Hepatic stellate cell (primary cell): Measurements from ENCODE around the gene SLC27A5.
"Not testable (repeated sequence)": the region's sequence is repeated elsewhere in the genome, so short reads cannot be mapped to it uniquely, and the experiment has no call there.

ENCODE experiments used
- DNase-seq: peaks from one replicate; pipeline ENCODE4 v3.0.0; 2011; ENCODE audit warnings: low spot score

The SLC27A5 gene

DNA sequence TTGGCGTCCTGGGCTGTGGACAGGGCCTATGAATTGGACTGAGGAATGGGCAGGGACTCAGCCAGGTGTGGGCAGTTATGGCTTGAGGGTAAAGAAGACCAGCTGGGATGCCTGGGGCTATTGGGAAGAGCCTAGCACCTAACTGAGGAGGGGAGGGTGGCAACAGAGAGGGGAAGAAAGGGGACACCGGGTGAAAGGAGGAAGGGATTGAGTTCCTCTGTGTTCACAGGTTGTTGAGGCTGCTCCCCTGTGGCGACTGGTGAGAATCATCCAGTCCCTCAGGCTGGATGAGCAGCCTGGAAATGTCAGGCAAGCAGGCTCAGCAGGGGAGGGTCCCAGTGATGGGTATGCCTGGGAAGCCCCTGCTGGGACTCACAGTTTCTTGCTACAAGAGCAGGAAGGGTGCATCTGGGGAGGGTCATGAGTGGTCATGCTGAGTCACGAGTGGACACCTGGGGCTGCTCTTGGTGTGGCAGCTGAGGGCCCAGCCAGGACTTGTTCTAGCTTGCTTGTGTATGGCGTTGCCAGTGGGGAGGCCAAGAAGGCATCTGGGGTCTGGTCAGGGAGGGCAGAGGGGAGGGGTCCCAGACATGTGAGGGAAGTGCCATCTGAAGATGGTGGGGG is 43.5 kb downstream of the SLC27A5 start:
- DNase-seq: no peak

DNA sequence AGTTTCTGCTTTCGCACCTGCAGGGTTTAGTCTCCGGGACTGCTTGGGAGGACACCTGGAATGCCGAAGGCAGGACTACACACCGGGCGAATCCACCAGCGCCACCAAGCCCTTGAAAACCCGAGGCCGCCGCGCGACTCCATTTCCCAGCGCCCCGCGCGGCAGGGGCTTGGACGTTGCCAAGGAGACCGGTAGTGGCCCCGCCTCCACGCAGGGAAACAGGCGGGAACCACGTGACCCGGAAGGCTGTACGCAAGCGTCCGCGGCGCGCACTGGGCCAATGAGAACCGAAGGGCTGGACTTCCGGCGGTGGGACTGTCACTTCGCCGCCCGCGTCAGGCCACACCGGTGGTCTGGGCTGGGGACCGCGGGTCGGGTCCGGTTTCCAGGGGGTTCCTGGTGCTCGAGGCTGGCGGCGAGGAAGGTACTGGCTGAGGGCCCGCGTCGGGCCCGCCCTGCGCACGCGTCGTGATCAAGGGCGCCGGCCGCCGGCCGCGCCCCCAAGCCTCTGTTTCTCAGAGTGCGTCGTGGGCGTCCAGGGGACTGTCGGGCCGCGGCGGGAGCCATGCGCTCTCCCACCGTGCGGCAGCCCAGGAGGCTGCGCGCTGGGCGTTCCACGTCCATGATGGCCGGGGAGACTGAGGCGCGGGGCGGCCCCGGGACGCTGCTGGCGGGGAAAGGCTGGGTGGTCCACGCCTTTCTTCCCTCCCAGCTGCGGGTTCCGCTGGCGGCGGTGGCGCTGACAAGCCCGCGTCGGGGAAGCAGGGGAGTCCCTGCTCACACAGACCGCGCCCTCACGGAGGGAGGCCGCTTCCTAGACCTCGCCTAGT is 44.8 kb downstream of the SLC27A5 start, which contains the start of gene ZNF324:
Gene ZNF324 (plus strand): TSS at position 321 of the 830 bp plus-strand sequence. CDS start 2,106 bp downstream, outside the sequence.
- peak; percentile 99 for DNase-seq

DNA sequence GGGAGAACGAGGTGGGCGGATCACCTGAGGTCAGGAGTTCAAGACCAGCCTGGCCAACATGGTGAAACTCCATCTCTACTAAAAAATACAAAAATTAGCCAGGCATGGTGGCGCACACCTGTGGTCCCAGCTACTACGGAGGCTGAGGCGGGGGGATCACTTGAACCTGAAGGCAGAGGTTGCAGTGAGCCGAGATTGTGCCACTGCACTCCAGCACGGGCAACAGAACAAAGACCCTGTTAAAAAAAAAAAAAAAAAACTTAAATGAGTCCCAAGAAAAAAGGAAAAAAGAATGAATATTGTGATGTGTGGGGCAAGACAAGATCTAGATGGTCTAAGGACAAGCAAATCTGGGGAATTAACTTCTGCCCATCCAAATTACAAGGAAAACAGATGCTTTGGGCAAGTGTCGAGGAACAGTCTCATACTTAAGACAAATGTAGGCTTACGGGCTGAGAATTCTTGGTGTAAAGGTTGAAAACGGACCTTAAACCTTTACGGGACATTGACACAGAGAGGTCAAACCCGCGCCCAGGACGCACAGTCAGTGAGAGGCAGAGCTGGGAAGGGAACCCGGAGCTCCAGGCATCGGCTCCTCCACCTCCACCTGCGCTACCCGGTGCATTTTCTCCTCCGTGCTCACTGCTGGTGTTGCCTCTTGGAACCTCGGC is 45.6 kb downstream of the SLC27A5 start:
- no peak for DNase-seq

DNA sequence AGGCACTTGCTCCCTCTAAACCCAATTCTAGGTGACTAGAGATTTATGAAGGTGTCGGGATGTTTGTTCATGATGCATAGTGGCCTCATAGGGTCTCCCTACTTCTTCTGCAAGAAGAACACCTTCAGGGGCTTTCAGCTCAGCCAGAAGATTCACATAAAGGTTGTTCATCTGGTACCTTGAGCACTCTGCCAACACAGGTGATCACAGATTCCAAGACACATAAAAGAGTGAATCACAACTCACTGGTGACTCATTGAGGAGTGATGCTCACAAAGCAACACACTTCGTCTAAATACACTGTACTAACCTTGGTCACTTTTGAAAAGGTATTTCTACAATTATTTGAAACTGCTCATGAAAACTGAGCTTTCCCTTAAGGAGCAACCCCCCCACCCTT is 51.8 kb downstream of the SLC27A5 start:
- no peak for DNase-seq

DNA sequence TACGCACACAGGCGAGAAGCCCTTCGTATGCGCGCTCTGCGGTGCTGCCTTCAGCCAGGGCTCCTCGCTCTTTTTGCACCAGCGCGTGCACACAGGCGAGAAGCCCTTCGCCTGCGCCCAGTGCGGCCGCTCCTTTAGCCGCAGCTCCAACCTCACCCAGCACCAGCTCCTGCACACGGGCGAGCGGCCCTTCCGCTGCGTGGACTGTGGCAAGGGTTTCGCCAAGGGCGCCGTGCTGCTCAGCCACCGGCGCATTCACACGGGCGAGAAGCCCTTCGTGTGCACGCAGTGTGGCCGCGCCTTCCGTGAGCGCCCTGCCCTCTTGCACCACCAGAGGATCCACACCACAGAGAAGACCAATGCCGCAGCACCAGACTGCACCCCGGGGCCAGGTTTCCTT is 55.7 kb downstream of the SLC27A5 start:
- DNase-seq: no peak

DNA sequence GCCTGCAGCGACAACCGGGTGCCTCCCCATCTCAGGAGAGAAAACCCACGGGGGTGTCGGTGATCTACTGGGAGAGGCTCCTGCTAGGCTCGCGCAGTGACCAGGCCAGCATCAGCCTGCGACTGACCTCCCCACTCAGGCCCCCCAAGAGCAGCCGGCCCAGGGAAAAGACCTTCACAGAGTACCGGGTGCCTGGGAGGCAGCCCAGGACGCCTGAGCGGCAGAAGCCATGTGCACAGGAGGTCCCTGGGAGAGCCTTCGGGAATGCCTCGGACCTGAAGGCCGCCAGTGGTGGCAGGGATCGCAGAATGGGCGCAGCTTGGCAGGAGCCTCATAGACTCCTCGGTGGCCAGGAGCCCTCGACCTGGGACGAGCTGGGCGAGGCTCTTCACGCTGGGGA is 56.5 kb downstream of the SLC27A5 start:
- DNase-seq: no peak

DNA sequence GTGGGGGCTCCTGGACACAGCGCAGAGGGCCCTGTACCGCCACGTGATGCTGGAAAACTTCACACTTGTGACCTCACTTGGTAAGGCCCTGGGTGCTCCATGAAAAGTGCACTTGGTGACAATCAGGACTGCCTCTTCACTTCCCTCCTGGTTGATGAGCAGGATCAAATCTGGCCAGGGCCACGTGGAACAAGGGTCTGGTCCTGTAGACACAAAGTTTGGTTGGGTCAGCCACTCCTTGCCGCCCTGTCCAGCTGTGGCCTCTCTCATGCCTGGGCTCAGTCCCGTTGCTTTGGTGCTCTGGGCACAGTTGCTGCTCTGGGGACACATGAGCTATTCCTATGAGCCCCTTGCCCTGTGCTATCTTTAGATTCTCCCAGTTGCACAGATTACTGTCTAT is 58.0 kb downstream of the SLC27A5 start:
- no peak for DNase-seq

DNA sequence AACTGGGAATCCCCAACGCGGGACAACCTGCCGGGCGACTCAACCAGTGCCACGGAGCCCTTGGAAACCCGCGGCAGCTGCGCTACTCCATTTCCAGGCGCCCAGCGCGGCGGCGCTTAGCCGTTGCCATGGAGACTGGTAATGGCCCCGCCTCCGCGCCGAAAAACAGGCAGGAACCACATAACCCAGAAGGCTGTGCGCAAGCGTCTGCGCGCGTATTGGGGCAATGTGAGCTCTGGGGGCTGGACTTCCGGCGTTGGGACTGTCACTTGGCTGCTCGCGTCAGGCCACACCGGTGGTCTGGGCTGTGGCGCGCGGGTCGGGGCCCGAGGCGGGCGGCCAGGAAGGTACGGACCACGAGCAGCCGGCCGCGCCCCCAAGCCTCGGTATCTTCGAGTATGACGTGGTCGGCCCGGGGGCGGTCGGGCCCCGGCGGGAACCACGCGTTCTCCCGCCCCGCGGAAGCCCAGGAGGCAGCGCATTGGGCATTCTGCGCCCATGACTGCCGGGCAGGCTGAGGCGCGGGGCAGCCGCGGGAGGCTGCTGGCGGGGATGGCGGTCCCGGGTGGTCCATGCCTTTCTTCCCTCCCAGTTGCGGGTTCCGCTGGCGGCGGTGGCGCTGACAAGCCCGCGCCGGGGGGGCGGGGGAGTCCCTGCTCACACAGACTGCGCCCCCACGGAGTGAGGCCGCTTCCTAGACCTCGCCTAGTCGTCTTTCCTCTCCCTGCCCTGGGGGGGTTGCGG is 60.3 kb downstream of the SLC27A5 start, which contains the start of gene ZNF324B:
Gene ZNF324B (plus strand): TSS at position 265 of the 744 bp plus-strand sequence. CDS start 2,080 bp downstream, outside the sequence.
- peak; percentile 97 for DNase-seq

DNA sequence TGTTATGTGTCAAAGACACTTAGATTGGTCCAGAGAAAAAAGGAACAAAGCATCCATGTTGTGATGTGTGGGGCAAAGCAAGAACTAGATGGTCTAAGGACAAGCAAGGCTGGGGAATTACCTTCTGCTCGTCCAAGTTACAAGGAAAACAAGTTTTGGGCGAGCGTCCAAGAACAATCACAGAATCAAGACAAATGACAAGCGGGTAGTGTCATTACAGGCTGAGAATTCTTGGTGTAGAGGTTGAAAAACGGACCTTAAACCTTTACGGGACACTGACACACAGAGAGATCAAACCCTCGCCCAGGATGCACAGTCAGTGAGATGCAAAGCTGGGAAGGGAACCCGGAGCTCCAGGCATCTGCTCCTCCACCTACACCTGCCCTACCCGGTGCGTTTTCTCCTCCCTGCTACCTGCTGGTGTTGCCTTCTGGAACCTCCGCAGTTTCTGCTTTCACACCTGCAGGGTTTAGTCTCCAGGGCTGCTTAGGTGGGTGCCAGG is 60.9 kb downstream of the SLC27A5 start:
- DNase-seq: no peak

DNA sequence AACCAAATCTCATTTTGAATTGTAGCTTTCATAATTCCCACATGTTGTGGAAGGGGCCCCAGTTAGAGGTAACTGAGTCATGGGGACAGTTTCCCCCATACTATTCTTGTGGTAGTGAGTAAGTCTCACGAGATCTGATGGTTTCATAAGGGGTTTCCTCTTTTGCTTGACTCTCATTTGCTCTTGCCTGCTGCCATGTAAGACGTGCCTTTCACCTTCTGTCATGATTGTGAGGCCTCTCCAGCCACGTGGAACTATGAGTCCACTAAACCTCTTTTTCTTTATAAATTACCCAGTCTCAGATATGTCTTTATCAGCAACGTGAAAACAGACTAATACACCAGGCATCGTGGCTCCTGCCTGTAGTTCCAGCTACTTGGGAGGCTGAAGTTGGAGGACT is 61.8 kb downstream of the SLC27A5 start:
- DNase-seq: not testable (repeated sequence)

DNA sequence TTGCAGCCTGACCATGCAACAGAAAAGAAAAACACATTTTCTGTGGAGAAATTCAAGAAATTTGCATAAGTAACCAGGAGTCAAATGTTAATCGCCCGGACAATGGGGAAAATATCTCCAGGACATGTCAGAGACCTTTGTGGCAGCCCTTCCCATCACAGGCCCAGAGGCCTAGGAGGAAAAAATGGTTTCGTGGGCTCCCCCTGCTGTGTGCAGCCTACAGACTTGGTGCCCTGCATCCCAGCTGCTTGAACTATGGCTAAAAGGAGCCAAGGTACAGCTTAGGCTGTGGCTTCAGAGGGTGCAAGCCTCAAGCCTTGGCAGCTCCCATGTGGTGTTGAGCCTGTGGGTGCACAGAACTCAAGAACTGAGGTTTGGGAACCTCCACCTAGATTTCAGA is 62.9 kb downstream of the SLC27A5 start:
- not testable (repeated sequence) for DNase-seq
